Measurements from ENCODE around the gene EVX2.

DNA sequence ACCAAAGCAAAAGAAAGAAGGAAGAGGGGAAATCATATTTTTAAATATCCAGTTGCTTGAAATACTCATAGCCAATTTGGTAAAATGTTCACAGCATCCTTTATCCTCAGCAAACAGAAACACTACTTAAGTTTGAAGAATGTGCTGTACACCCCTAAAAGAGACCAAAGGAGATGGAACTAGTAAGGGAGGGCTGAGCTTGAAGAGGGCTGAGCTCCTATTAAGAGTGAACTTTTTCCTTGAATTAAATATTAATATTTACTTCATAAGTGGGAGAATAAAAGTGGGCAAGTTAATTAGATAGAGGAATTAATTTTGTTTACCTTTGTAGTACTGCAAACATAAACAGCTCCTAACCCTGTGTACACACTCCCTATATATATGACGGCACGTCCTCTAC, 7.0 kb downstream of the EVX2 start:
- TF ChIP-seq, protein P1, sequence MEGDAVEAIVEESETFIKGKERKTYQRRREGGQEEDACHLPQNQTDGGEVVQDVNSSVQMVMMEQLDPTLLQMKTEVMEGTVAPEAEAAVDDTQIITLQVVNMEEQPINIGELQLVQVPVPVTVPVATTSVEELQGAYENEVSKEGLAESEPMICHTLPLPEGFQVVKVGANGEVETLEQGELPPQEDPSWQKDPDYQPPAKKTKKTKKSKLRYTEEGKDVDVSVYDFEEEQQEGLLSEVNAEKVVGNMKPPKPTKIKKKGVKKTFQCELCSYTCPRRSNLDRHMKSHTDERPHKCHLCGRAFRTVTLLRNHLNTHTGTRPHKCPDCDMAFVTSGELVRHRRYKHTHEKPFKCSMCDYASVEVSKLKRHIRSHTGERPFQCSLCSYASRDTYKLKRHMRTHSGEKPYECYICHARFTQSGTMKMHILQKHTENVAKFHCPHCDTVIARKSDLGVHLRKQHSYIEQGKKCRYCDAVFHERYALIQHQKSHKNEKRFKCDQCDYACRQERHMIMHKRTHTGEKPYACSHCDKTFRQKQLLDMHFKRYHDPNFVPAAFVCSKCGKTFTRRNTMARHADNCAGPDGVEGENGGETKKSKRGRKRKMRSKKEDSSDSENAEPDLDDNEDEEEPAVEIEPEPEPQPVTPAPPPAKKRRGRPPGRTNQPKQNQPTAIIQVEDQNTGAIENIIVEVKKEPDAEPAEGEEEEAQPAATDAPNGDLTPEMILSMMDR (IDR thresholded peaks at IDR 0.05) = no peak
- TF ChIP-seq POLR2AphosphoS5 (IDR thresholded peaks at IDR 0.05) = no peak
- no peak for TF ChIP-seq POLR2A (IDR thresholded peaks at IDR 0.05)
- no peak for TF ChIP-seq EP300 (IDR thresholded peaks at IDR 0.05)
